Small intestine (tissue), 7 donors: Measurements from ENCODE around the gene MED23. TPM values are rescaled to one million over a fixed set of nuclear protein-coding genes. Genes with fewer than 3 reads are reported as not detected.

Experiments
- DNase-seq, 2 donors: peaks; one replicate each; pipeline versions ENCODE4 v3.0.0 to v3.0.0-alpha.2; 2013
- FAIRE-seq: peaks from 2 replicates; lab custom pipeline; 2012; peaks lifted over from hg19 to GRCh38; lab: Jason Lieb, UNC
- H3K27ac ChIP-seq, 3 donors: one replicate each; pipeline ENCODE4 v1.5.1; 2013; ENCODE audit warnings: low read length in 2 of 3, mild to moderate bottlenecking in 2 of 3, control low read depth in 1 of 3, inconsistent platforms in 1 of 3, low read depth in 1 of 3, moderate library complexity in 1 of 3
- H3K27me3 ChIP-seq, 3 donors: one replicate each; pipeline ENCODE4 v1.6.1; 2013; ENCODE audit warnings: low read length in 3 of 3, inconsistent platforms in 1 of 3; ENCODE audit not compliant: control insufficient read depth in 3 of 3, insufficient read depth in 3 of 3
- H3K36me3 ChIP-seq, 3 donors: one replicate each; pipeline ENCODE4 v1.6.1; 2013; ENCODE audit warnings: low read length in 3 of 3, inconsistent platforms in 1 of 3, low read depth in 1 of 3, mild to moderate bottlenecking in 1 of 3, moderate library complexity in 1 of 3; ENCODE audit not compliant: control insufficient read depth in 3 of 3, insufficient read depth in 2 of 3
- H3K4me1 ChIP-seq, 3 donors: one replicate each; pipeline ENCODE4 v1.6.1; 2013; ENCODE audit warnings: low read length in 2 of 3, inconsistent platforms in 1 of 3, low read depth in 1 of 3, mild to moderate bottlenecking in 1 of 3, moderate library complexity in 1 of 3; ENCODE audit not compliant: control insufficient read depth in 3 of 3, insufficient read depth in 2 of 3
- H3K4me3 ChIP-seq, 3 donors: one replicate each; pipeline ENCODE4 v1.5.1; 2013; ENCODE audit warnings: low read length in 3 of 3, control low read depth in 1 of 3, inconsistent platforms in 1 of 3, low read depth in 1 of 3, mild to moderate bottlenecking in 1 of 3, moderate library complexity in 1 of 3
- H3K9me3 ChIP-seq, 2 donors: one replicate each; pipeline ENCODE4 v1.6.1; 2013; ENCODE audit warnings: low read depth in 1 of 2, low read length in 1 of 2; ENCODE audit not compliant: control insufficient read depth in 2 of 2, insufficient read depth in 1 of 2
- WGBS, 3 donors: extraction: QIAGEN DNeasy Blood & Tissue Kit; methylation state at CpG; one replicate each; pipeline ENCODE4 v1.1.7; 2013; 5-methylcytosine and 5-hydroxymethylcytosine counted together
- polyA plus RNA-seq, 4 donors: library from polyadenylated mRNA; stranded (reverse) in 3 of 4; unstranded in 1 of 4; fragments of 200-250 nt in 3 of 4; fragments of 120-200 nt in 1 of 4; gene quantifications; one replicate each; pipeline versions ENCODE4 v1.2.1 to v1.2.3, GENCODE V29; 2013
- donor health status: healthy with polysubstance abuse.
- donor health status: control.
- donor health status: control.
- donor health status: Bipolar disorder and iron deficiency.
- donor health status: healthy.

MED23 gene
- polyA plus RNA-seq, 4 donors: 8.1 to 41.2 (median 13.6) TPM

- Histone ChIP-seq H3K4me3 (no peak overlapping the region), H3K4me1 (no peaks in the 10 kb centered on the region), H3K27me3 (no peaks in the 10 kb centered on the region), H3K9me3 (no peaks in the 10 kb centered on the region), H3K27ac (no peak overlapping the region), H3K36me3 (peaks cover 5 to 28% (median 19%) of the 10 kb centered on the region in 3 donors)
- no peak for FAIRE-seq
- 91 to 93% (median 93%) methylated on average over 4 of the region's 4 CpGs for WGBS, 3 donors
- no peak for DNase-seq
These were observed 41.5 kb downstream of the MED23 start for GRCh38 chr6:131586543-131586942.

- no peak for FAIRE-seq
- Histone ChIP-seq H3K4me3 (no peak overlapping the region), H3K27ac (no peak overlapping the region), H3K36me3 (peaks cover 1 to 18% (median 6%) of the 10 kb centered on the region in 3 donors), H3K27me3 (no peaks in the 10 kb centered on the region), H3K9me3 (no peaks in the 10 kb centered on the region), H3K4me1 (no peaks in the 10 kb centered on the region)
- no peak for DNase-seq
These were observed 46.5 kb downstream of the MED23 start for GRCh38 chr6:131581523-131581922.

- H3K9me3 ChIP-seq: no peaks in the 10 kb centered on the region
- DNase-seq (no peak), FAIRE-seq (no peak)
- WGBS, 3 donors: 91 to 93% (median 92%) methylated on average over 5 of the region's 5 CpGs
- H3K27me3 ChIP-seq: no peaks in the 10 kb centered on the region
- H3K36me3 ChIP-seq: peaks cover 0 to 5% (median 3%) of the 10 kb centered on the region in 3 donors
- no peaks in the 10 kb centered on the region for H3K4me1 ChIP-seq
- H3K4me3 ChIP-seq: no peak overlapping the region
- no peak overlapping the region for H3K27ac ChIP-seq
These were observed 52.1 kb downstream of the MED23 start for GRCh38 chr6:131575834-131576478.

GRCh38 chr6:131574686-131575085, 53.4 kb downstream of the MED23 start:
- no peak for FAIRE-seq
- Histone ChIP-seq H3K4me1 (no peaks in the 10 kb centered on the region), H3K4me3 (no peak overlapping the region), H3K27me3 (no peaks in the 10 kb centered on the region), H3K9me3 (no peaks in the 10 kb centered on the region), H3K36me3 (peaks cover 0 to 5% (median 3%) of the 10 kb centered on the region in 3 donors), H3K27ac (no peak overlapping the region)
- DNase-seq: no peak
- 93 to 96% (median 95%) methylated on average over 4 of the region's 4 CpGs for WGBS, 3 donors

- FAIRE-seq: no peak
- no peaks in the 10 kb centered on the region for H3K4me1 ChIP-seq
- no peaks in the 10 kb centered on the region for H3K9me3 ChIP-seq
- no peak overlapping the region for H3K4me3 ChIP-seq
- H3K27me3 ChIP-seq: no peaks in the 10 kb centered on the region
- no peak for DNase-seq
- WGBS, 3 donors: 70 to 83% (median 78%) methylated on average over 2 of the region's 2 CpGs
- no peak overlapping the region for H3K27ac ChIP-seq
- H3K36me3 ChIP-seq: peaks cover 0 to 4% (median 3%) of the 10 kb centered on the region in 3 donors
These were observed 53.9 kb downstream of the MED23 start for GRCh38 chr6:131574133-131574532.

GRCh38 chr6:131572686-131573415, 55.2 kb downstream of the MED23 start, which contains the start of gene ARG1:
ARG1 (plus strand) TSS chr6:131573226; CDS start chr6:131573283, 57 bp downstream.
- no peak for FAIRE-seq
- no peak within 1 kb of the TSS for H3K27ac ChIP-seq
- H3K4me3 ChIP-seq: no peak within 1 kb of the TSS
- no peak for DNase-seq
- H3K4me1 ChIP-seq: no peaks in the 10 kb centered on the region
- peaks cover 0 to 3% (median 2%) of the 10 kb centered on the region in 3 donors for H3K36me3 ChIP-seq
- H3K27me3 ChIP-seq: no peaks in the 10 kb centered on the region
- no peaks in the 10 kb centered on the region for H3K9me3 ChIP-seq
- 93 to 98% (median 94%) methylated on average over 6 of the region's 6 CpGs for WGBS, 3 donors

GRCh38 chr6:131568726-131569125, 59.3 kb downstream of the MED23 start:
- Histone ChIP-seq H3K4me3 (no peak overlapping the region), H3K4me1 (no peaks in the 10 kb centered on the region), H3K9me3 (no peaks in the 10 kb centered on the region), H3K27ac (no peak overlapping the region), H3K36me3 (peaks cover 0 to 2% (median 2%) of the 10 kb centered on the region in 3 donors), H3K27me3 (no peaks in the 10 kb centered on the region)
- WGBS, 3 donors: 75 to 93% (median 79%) methylated on average over 4 of the region's 4 CpGs
- DNase-seq (no peak), FAIRE-seq (no peak)

- H3K4me3 ChIP-seq: no peak overlapping the region
- H3K36me3 ChIP-seq: no peaks in the 10 kb centered on the region
- WGBS, 3 donors: 63 to 79% (median 75%) methylated on average over 2 of the region's 2 CpGs
- no peak for FAIRE-seq
- no peaks in the 10 kb centered on the region for H3K9me3 ChIP-seq
- no peaks in the 10 kb centered on the region for H3K4me1 ChIP-seq
- H3K27ac ChIP-seq: no peak overlapping the region
- DNase-seq: no peak
- no peaks in the 10 kb centered on the region for H3K27me3 ChIP-seq
These were observed 63.0 kb downstream of the MED23 start for GRCh38 chr6:131565056-131565455.
